GM21825 (cell line): ENCODE measurements around the gene TMED9.
A peak's percentile ranks its signal among the peaks of the same experiment; 100 is the strongest.
"Not testable (repeated sequence)": the region's sequence is repeated elsewhere in the genome, so short reads cannot be mapped to it uniquely, and the experiment has no call there.

Experiments
- ATAC-seq: cut with Tn5 transposase; IDR thresholded peaks from one replicate; pipeline ENCODE4 v1.9.1; 2021; ENCODE audit warnings: mild to moderate bottlenecking, moderate library complexity; ENCODE audit not compliant: unreplicated experiment

Gene TMED9

GRCh38 chr5:177592010-177592834 lies at the start of gene TMED9:
Gene TMED9, plus strand, starts transcription at chr5:177592203. Its CDS starts 12 bp downstream, at chr5:177592215.
- ATAC-seq, result peak; percentile 93

- ATAC-seq, result no peak
Measured at GRCh38 chr5:177542816-177543465, 49.1 kb upstream of the TMED9 start.

DNA sequence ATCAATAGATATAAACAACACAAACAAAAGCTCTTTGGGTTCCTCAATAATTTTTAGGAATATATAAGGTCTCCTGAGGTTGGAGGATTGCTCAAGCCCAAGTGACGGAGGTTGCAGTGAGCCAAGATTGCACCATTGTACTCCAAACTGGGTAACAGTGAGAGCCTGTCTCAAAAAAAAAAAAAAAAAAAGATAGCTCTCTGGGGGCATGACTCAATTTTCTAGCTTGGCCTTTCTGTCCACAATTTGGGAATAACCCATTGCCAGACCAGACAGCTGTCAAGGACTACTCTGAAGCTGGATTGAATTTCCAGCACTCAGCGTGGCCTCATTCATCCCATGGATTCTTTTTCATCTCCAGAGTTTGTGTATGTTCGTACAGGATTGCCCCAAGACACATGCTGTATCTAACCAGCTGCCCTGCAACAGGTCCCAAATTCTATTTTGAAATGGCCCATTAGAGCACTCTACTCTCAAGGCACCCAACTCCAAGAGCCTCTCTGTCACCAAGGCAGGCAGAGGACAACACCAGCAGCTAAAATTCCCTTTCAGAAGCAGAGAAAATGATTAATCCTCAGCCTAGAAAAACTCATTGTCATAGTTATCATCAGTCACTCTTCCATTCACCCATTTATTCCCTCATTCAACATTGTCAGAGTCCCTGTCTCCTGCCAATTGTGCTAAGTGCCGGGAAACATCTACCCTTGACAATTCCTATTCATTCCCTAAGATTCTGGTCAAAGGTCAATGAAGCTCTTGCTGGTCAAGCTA lies 46.3 kb upstream of the TMED9 start:
- no peak for ATAC-seq

DNA sequence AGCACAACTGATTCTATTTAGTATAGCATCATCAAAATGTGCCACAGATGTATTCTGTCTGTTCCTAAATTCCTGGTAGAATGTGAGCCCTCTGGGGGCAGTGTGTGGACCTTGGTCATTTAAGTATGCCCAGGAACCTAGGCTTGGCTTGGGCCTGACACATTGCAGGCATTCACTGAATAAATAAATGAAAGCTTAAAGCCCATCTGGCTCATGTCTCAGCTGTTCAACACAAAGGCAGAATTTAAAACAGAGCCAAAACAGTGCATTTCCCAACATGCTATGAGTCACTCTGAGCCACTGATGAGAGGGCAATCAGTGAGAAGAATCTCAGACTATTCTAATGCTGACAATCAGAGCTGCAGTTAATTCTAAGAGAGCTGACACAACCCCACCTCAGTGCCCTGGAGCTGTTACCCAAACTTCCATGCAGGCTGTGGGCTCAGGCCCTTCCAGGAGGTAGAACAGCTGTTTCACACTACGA lies 45.7 kb upstream of the TMED9 start:
- ATAC-seq, result no peak

- no peak for ATAC-seq
Measured at GRCh38 chr5:177547736-177548135, 44.3 kb upstream of the TMED9 start.

GRCh38 chr5:177548495-177548894 lies 43.5 kb upstream of the TMED9 start:
- ATAC-seq, result no peak

- ATAC-seq, result no peak
Measured at GRCh38 chr5:177550122-177550521, 41.9 kb upstream of the TMED9 start.

- ATAC-seq, result no peak
Measured at GRCh38 chr5:177552839-177553455, 39.1 kb upstream of the TMED9 start.

DNA sequence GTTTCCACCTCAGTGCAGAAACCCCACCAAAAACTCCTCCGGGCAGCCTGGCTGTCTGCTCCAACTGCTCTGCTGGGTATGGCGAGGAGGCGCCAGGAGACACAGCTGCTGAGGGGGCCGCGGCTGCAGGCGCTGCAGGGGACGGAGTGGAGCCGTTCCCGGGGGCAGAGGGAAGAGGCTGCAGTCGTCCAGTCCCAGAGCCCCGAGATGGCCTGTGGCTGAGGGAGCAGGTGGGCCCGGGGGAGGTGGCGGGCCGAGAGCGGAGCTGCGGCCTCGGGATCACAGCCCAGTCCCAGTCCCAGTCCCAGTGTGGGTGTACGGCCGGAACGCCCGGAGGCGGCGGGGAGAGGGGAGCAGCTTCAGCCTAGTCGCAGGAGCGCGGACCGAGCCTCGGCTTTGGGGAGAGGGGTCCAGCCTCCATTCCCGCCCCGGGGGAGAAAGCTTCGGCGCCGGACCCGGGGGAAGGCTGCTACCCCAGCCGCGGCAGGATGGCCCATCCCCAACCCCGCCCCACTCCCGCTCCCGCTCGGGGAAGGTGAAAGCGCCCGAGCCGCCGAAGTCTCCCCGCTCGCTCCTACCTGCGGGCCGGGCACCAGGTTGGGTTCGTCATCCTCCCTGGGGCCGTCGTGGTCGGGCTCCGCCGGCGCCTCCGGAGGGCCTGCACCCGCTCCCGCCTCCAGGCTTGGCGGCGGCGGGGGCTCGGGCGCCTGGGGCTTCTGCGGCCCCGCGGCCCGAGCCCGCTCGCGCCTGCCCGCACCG lies 38.2 kb upstream of the TMED9 start:
- peak; percentile 43 for ATAC-seq

DNA sequence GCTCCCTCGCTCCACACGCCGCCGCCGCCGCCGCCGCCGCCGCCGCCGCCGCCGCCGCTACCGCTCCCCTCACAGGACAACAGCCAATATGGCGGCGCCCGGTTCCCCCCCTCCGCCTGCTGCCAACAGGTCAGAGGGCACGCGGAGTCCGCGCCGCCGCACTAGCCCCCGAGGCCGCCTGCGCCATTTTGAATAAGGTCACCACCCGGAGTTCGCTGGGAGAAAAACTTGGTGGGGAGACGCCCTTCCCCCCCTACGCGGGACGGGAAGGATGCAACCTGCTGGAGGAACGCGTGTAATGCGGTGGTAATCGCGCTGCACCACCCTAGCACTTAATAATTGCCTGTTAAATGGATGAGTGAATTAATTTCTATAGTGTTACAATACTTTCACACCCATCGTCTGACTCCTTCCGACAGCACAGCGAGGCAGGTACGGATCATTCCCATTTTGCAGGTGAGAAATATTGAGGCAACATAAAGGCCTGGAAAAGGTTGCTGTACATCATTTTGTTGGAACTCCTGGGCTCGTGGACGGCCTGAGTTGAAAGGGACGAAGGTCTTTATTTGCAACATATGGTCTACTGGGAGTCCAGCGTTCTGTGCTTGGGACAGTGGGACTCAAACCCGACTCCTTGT lies 37.4 kb upstream of the TMED9 start, which contains the start of gene FAM193B:
Gene FAM193B, minus strand, starts transcription at position 90 of the 638 bp plus-strand sequence. CDS start 105 bp downstream, outside the sequence.
- ATAC-seq, result peak; percentile 87

GRCh38 chr5:177555228-177555627 lies 36.8 kb upstream of the TMED9 start:
- ATAC-seq, result no peak

GRCh38 chr5:177555665-177556064 lies 36.3 kb upstream of the TMED9 start:
- ATAC-seq, result no peak

GRCh38 chr5:177557041-177557647 lies 34.9 kb upstream of the TMED9 start:
- ATAC-seq, result no peak

DNA sequence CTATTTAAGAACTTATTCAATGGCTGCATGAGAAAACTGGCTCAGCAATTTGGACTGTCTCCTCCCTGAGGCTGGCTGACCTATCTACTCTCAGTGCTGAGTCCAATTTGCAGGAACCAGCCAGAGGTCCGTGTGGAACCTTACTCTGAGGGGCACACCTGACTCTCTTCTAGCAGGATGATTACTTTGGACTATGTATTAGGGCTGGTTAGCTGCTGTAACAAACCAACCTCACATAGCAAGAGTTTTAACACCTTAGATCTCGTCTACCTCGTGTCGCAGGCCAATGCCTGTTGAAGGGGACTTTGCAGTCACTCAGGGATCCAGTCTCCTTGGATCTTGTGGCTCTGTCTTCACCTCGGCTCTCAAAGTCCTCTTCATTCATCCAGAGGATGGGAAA lies 34.2 kb upstream of the TMED9 start:
- no peak for ATAC-seq

- not testable (repeated sequence) for ATAC-seq
Measured at GRCh38 chr5:177559446-177559941, 32.5 kb upstream of the TMED9 start.

DNA sequence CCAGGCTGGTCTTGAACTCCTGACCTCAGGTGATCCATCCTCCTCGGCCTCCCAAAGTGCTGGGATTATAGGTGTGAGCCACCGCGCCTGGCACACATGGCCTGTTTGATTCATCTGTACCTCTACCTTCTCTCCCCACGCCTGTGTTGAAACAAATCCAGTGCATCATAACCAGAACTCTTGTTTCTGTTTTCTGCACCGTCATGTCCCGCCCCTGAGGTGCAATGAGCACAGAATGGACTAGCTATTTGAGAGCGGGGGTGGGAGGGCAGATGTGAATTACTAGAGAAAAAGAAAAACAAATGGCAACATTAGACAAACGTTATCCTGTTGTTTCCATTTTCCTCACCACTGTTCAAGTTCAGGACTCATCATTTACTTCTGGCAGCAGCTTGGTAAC lies 27.0 kb upstream of the TMED9 start:
- ATAC-seq, result no peak

- no peak for ATAC-seq
Measured at GRCh38 chr5:177568326-177568725, 23.7 kb upstream of the TMED9 start.

DNA sequence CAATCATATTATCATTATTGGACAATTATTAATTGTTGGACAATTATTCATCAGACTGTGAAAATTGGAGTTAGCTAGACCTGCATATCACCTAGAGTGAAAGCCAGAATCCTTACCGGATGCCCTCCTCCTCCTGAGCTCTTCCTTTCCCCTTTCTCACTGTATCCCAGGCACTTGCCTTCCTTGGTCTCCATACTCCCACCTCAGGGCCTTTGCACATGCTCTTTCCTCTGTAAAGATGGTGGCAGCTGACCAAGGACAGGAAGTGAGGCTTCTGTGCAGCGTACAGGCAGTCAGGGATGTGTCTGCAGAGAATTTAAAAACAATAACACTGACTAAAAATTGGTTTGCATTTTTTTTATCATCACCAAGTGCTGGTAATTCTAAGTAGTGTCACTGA lies 22.1 kb upstream of the TMED9 start:
- no peak for ATAC-seq

GRCh38 chr5:177575488-177575887 lies 16.5 kb upstream of the TMED9 start:
- ATAC-seq, result no peak
